ENCODE measurements around the gene TIGAR. TPM values are rescaled to one million over a fixed set of nuclear protein-coding genes. Genes with fewer than 3 reads are reported as not detected.
A peak's percentile ranks its signal among the peaks of the same experiment; 100 is the strongest.

The TIGAR gene
- polyA plus RNA-seq, 3 donors, result 5.7 to 8.0 (median 5.8) TPM

GRCh38 chr12:4372653-4373052 lies 51.6 kb downstream of the TIGAR start:
- no peak for DNase-seq

- DNase-seq, result no peak
These were observed 54.4 kb downstream of the TIGAR start for GRCh38 chr12:4375449-4375848.

DNA sequence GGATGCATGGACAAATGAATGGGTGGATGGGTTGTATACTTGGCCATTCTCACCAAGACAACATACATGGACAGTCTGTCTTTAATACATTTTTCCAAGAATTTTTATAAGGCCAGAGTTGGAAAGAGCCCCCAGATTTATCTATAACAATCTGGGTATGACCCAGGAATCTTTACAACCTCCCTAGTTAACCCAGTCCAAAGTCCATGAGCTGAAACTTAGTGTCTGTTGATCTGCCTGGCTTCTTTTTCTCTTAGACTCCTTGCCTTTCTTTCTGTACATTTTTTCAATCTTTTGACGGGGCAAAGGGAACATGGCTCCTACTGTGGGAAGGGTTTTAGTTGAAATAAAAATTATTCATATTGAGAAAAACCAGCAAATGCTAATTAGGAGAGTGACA lies 57.8 kb downstream of the TIGAR start:
- no peak for DNase-seq

GRCh38 chr12:4379405-4379804 lies 58.4 kb downstream of the TIGAR start, which contains the start of gene FGF23:
FGF23 (minus strand) TSS chr12:4379712; CDS start chr12:4379582, 130 bp downstream.
- DNase-seq, result peak; percentile 57

DNA sequence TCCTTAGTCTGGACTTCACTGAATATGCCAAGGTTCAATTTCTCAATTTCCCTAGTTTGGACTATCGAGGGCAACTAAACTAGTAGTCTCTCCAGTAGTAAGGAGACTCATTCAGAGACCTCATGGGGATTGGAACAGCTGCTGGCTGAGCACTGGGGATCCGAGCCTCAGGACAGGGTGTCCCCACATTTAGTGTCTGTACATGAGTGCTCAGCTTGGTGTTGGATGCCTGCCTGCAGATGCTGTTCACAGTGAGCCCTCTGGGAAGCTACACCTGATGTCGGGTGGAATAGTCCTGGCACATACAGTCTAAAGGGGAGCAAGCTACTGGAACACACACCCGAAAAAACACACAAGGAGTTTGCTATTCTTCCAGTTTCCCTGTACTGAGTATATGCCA lies 59.3 kb downstream of the TIGAR start:
- no peak for DNase-seq

- no peak for DNase-seq
These were observed 62.4 kb downstream of the TIGAR start for GRCh38 chr12:4383304-4383865.

GRCh38 chr12:4386801-4387200 lies 65.8 kb downstream of the TIGAR start:
- no peak for DNase-seq

- no peak for DNase-seq
These were observed 66.6 kb downstream of the TIGAR start for GRCh38 chr12:4387607-4388006.

- DNase-seq, result no peak
These were observed 67.0 kb downstream of the TIGAR start for GRCh38 chr12:4388032-4388431.

- no peak for DNase-seq
These were observed 67.6 kb downstream of the TIGAR start for GRCh38 chr12:4388662-4389061.

GRCh38 chr12:4392223-4392742 lies 71.3 kb downstream of the TIGAR start:
- DNase-seq, result no peak

DNA sequence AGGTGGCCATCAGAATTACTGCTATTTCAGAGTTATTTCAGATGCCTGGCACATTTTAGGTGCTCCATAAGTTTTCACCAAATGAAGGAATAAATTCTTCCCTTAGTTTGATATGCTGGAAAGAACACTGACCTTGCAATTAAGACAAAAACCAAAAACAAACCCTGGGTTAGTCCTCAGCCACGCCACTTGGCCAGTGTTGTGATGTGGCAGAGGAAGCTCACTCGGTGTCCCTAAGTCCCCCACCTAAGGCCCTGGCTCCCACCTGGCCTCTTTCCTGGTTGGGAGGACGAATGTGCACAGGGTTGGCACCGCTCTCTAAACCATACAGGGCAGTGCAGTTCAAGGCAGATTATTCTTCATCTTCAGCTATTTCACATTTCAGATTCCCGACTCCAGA lies 72.2 kb downstream of the TIGAR start:
- DNase-seq, result no peak

DNA sequence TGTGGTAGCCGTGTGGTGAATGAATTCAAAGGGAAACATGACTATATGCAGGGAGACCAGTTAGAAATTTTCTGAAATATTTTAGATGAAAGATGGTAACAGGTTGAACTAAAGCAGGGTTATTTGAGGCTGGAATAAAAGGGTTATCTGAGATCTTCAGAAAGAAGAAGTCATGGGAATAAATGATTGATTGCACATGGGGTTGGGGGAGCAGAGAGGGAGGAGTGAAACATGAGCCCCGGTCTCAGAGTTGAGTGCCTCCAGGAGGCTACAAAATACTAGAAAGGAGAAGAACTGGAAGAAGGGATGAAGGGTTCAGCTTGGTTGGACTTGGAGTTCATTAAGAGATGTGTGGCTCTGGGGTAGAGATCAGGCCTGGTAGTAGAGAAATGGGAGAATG lies 74.8 kb downstream of the TIGAR start:
- DNase-seq, result no peak

DNA sequence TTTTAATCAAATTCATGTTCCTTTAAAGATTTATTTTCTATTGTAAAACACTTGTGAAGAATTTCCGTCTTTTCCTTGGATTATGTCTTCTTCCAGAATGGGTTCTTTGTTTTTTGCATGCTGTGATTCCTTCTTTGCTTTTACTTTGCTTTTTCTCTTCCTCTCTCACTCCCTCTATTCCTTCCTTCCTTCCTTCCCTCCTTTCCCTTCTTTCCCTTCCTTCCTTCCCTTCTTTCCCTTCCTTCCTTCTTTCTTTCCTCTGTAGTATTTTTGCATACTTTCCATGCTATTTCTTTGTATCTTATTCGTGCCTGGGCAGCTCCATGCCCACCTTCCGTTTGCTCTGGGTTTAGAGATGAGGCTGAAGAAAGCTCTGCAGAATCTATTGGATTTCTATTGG lies 80.1 kb downstream of the TIGAR start:
- no peak for DNase-seq

GRCh38 chr12:4402996-4403395 lies 82.0 kb downstream of the TIGAR start:
- DNase-seq, result no peak

Other genes starting within 250 kb of the TIGAR start
- gene CCND2, start 47.5 kb upstream of the TIGAR start, polyA plus RNA-seq (ENCODE audit: insufficient read length in 3 of 3), result 10 to 100 TPM; 54.2 to 58.6 (median 58.2) TPM
- under 1 TPM in 1 of 3 donors, not detected in 2; 0.08 TPM for gene FGF23, start 58.5 kb downstream of the TIGAR start, polyA plus RNA-seq (ENCODE audit: insufficient read length in 3 of 3)
- not detected for gene FGF6, start 124.6 kb downstream of the TIGAR start, polyA plus RNA-seq (ENCODE audit: insufficient read length in 3 of 3)
- 10 to 100 TPM; 26.2 to 27.9 (median 27.1) TPM for gene RAD51AP1, start 217.7 kb downstream of the TIGAR start, polyA plus RNA-seq (ENCODE audit: insufficient read length in 3 of 3)
- 10 to 100 TPM; 49.8 to 54.8 (median 53.6) TPM for gene DYRK4, start 241.0 kb downstream of the TIGAR start, polyA plus RNA-seq (ENCODE audit: insufficient read length in 3 of 3)